ENCODE data around the gene S1PR3.

DNA sequence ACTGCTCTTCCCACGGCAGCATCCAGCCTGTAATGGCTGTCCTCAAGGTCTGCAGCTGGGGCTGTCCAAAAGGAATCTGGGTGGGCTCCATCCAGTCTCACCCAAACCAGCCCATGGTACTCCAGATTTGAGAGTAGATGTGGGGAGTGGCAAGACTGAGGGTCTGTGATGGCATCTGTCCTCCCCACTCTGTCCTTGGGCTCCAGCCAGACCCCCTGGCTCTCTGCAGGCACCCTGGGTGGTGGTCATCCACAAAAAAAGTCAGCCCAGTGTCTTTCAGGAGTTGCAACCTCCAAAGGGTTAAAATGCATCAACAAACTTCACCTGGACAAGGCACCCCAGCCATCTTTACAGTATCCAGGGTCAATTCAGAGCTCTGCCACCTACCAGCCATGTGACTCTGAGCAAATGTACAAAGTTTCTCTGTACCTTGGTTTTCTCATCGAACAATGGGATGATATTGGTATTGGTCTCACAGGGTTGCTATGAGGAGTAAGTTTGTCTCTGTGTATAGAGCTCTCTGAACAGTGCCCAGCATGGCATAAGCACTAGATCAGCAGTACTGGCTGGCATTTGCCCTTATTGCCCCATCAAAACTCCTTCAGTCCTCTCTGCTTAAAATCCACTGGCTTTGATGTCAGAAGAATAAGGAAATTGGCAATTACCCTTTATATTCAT lies 7.3 kb upstream of the S1PR3 start:
- no peak for TF ChIP-seq GATA2 (IDR thresholded peaks at IDR 0.05; ENCODE audit: low read depth, low read length)
- TF ChIP-seq GATA3 (IDR thresholded peaks at IDR 0.05; ENCODE audit: low read depth, low read length): no peak
